ENCODE data around the gene KCNA1. TPM values are rescaled to one million over a fixed set of nuclear protein-coding genes. Genes with fewer than 3 reads are reported as not detected.

The KCNA1 gene
- total and polyA plus RNA-seq, 2 of the 4 experiments (the other 2 are of a cell fraction), result not detected

DNA sequence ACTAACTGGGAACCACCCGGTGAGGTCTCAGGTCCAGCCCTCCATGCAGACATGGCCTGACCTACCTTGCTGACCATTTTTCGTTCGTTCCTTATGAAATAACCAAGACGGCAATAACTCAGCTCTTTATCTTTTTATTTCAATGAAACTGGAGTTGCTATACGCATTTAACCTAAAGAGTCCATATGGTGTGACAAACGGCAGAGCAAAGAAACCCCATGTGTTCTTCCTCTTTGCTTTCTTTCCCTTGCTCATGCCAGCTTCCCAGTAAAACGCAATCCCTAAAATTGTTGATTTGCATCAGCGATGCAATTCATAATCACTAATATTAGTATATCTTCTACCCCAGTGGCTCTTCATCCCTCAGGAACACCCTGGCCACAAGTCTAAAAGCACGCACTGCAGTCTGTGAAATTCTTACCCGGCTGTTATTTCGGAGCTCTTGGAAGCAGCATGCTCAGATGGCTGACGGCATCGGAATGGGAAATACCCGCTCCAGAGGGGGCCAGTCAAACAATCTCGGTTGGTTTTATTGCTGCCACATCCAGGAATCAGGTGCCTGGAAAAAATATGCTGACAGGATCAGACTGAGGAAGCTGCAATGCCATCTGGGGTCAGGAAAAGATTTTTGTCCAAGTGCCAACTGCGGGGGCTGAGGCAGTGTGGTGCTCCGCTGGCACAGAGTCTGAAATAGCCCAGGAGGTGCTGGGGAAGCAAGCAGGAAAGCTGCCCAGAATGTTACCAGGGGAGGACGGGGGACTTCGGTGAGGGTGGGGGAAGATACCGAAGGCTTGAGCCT, 28.2 kb upstream of the KCNA1 start:
- in situ Hi-C loops (cut with MboI; ENCODE audit: low sequenced_read_pairs), result no loop called here
- TF ChIP-seq, protein P1, sequence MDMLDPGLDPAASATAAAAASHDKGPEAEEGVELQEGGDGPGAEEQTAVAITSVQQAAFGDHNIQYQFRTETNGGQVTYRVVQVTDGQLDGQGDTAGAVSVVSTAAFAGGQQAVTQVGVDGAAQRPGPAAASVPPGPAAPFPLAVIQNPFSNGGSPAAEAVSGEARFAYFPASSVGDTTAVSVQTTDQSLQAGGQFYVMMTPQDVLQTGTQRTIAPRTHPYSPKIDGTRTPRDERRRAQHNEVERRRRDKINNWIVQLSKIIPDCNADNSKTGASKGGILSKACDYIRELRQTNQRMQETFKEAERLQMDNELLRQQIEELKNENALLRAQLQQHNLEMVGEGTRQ (IDR thresholded peaks at IDR 0.05; ENCODE audit: low read depth, low read length), result no peak
- TF ChIP-seq BHLHE40 (IDR thresholded peaks at IDR 0.05; ENCODE audit: low read depth, low read length) (no peak), RFX5 (IDR thresholded peaks at IDR 0.05; ENCODE audit: low read depth, low read length) (no peak), MAFK (IDR thresholded peaks at IDR 0.05; ENCODE audit: low read depth, low read length) (no peak), MXI1 (IDR thresholded peaks at IDR 0.05; ENCODE audit: borderline replicate concordance, low read depth, low read length) (no peak), NFE2L2 (IDR thresholded peaks at IDR 0.05; ENCODE audit: low read depth, low read length) (no peak), CEBPB (IDR thresholded peaks at IDR 0.05; ENCODE audit: low read depth, low read length) (no peak), FOS (IDR thresholded peaks at IDR 0.05; ENCODE audit: low read depth, low read length) (no peak), CHD1 (IDR thresholded peaks at IDR 0.05; ENCODE audit: low read depth, low read length) (no peak), SMC3 (IDR thresholded peaks at IDR 0.05; ENCODE audit: low read depth, low read length) (no peak), MAZ (IDR thresholded peaks at IDR 0.05; ENCODE audit: borderline replicate concordance, low read depth, low read length) (no peak), RCOR1 (IDR thresholded peaks at IDR 0.05; ENCODE audit: insufficient replicate concordance, low read length) (no peak), RAD21 (IDR thresholded peaks at IDR 0.05; ENCODE audit: low read length) (no peak), POLR2A (IDR thresholded peaks at IDR 0.05; ENCODE audit: low read depth, low read length) (no peak)
- TF ChIP-seq, protein P2, sequence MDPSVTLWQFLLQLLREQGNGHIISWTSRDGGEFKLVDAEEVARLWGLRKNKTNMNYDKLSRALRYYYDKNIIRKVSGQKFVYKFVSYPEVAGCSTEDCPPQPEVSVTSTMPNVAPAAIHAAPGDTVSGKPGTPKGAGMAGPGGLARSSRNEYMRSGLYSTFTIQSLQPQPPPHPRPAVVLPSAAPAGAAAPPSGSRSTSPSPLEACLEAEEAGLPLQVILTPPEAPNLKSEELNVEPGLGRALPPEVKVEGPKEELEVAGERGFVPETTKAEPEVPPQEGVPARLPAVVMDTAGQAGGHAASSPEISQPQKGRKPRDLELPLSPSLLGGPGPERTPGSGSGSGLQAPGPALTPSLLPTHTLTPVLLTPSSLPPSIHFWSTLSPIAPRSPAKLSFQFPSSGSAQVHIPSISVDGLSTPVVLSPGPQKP (IDR thresholded peaks at IDR 0.05; ENCODE audit: borderline replicate concordance, low read depth, low read length), result no peak
- TF ChIP-seq, protein P3, sequence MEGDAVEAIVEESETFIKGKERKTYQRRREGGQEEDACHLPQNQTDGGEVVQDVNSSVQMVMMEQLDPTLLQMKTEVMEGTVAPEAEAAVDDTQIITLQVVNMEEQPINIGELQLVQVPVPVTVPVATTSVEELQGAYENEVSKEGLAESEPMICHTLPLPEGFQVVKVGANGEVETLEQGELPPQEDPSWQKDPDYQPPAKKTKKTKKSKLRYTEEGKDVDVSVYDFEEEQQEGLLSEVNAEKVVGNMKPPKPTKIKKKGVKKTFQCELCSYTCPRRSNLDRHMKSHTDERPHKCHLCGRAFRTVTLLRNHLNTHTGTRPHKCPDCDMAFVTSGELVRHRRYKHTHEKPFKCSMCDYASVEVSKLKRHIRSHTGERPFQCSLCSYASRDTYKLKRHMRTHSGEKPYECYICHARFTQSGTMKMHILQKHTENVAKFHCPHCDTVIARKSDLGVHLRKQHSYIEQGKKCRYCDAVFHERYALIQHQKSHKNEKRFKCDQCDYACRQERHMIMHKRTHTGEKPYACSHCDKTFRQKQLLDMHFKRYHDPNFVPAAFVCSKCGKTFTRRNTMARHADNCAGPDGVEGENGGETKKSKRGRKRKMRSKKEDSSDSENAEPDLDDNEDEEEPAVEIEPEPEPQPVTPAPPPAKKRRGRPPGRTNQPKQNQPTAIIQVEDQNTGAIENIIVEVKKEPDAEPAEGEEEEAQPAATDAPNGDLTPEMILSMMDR (conservative IDR thresholded peaks at IDR 0.05; ENCODE audit: low read depth, low read length), result no peak

More for the DNA sequence above, 28.2 kb upstream of the KCNA1 start:
- Histone ChIP-seq H2BK120ac (ENCODE audit: low read depth, low read length) (no peak overlapping the region), H3K4me2 (ENCODE audit: low read depth, low read length) (no peak overlapping the region), H3K9ac (ENCODE audit: low read depth, low read length) (no peak overlapping the region), H3K36me3 (ENCODE audit: control insufficient read depth, insufficient read depth, low read length) (no peaks in the 10 kb centered on the region), H2BK15ac (ENCODE audit: low read depth, low read length) (no peak overlapping the region), H4K91ac (ENCODE audit: insufficient read depth, low read depth, low read length) (no peak overlapping the region), H3K4ac (ENCODE audit: low read depth, low read length) (no peak overlapping the region), H4K20me1 (ENCODE audit: insufficient read depth, low read length) (no peaks in the 10 kb centered on the region), H3K23ac (ENCODE audit: low read depth, low read length) (no peak overlapping the region), H3K9me3 (ENCODE audit: control insufficient read depth, insufficient read depth, low read length) (no peaks in the 10 kb centered on the region), H3K27ac (ENCODE audit: insufficient read depth, low read length) (no peak overlapping the region), H4K5ac (ENCODE audit: low read depth, low read length) (no peak overlapping the region), H2BK5ac (ENCODE audit: low read depth, low read length, poor library complexity, severe bottlenecking) (no peak overlapping the region), H2AFZ (replicated peaks; ENCODE audit: low read length, poor library complexity) (no peak overlapping the region), H3K14ac (replicated peaks; ENCODE audit: low read depth, low read length) (no peak overlapping the region), H3K56ac (ENCODE audit: extremely low read depth, insufficient read depth, low read length) (no peak overlapping the region), H2AK9ac (replicated peaks; ENCODE audit: low read depth, low read length, poor library complexity) (no peak overlapping the region), H3K18ac (ENCODE audit: low read depth, low read length) (no peak overlapping the region), H4K8ac (ENCODE audit: low read depth in 2 of 2, low read length in 2 of 2) (no peak overlapping the region), H3K4me3 (ENCODE audit: insufficient read depth, low read depth, low read length) (no peak overlapping the region), H2BK20ac (ENCODE audit: low read depth, low read length) (no peak overlapping the region), H3K4me1 (ENCODE audit: control insufficient read depth, insufficient read depth, low read length) (no peaks in the 10 kb centered on the region), H2AK5ac (ENCODE audit: low read depth, low read length) (no peak overlapping the region), H3K9me1 (ENCODE audit: insufficient read depth, low read length) (no peaks in the 10 kb centered on the region), H3K79me1 (ENCODE audit: low read depth in 1 of 2, low read length in 2 of 2) (no peaks in the 10 kb centered on the region), H3K27me3 (ENCODE audit: control insufficient read depth, insufficient read depth, low read length) (no peaks in the 10 kb centered on the region)
- ATAC-seq (ENCODE audit: low read depth) (no peak), DNase-seq (no peak)
- ChIA-PET POLR2A (ENCODE audit: unreplicated experiment) (no interaction called here), CTCF (no interaction called here)
- 66% methylated on average over 17 of the region's 20 CpGs; no CpG with 5 or more reads in 1 of the 2 experiments for WGBS, 2 experiments (ENCODE audit: extremely low coverage in 2 of 2, insufficient read length in 1 of 2)
- no TSS peak for BruUV-seq (replicated peaks)
- dilution Hi-C loops (cut with HindIII; ENCODE audit: low sequenced_read_pairs, unreplicated experiment) (no loop called here), intact Hi-C loops (cut with micrococcal nuclease) (no loop called here)

Measured in IMR-90 (cell line).